Prostate gland (tissue), 2 donors: ENCODE measurements around the gene TTLL12. TPM values are rescaled to one million over a fixed set of nuclear protein-coding genes. Genes with fewer than 3 reads are reported as not detected.
A peak's percentile ranks its signal among the peaks of the same experiment; 100 is the strongest.

Experiments used
- DNase-seq: peaks from one replicate; pipeline ENCODE4 v3.0.0-alpha.2; 2019; ENCODE audit warnings: low spot score
- H3K27ac ChIP-seq, 2 donors: fragments of 200-600 bp; sonication (generic); 2 replicates each; pipeline ENCODE4 v1.5.1; 2017 to 2019
- H3K27me3 ChIP-seq: fragments of 200-600 bp; sonication (generic); replicated peaks from 2 replicates; pipeline ENCODE4 v1.5.1; 2019; ENCODE audit not compliant: insufficient read depth
- H3K36me3 ChIP-seq, 2 donors: fragments of 200-600 bp; sonication (generic); 1 replicate in 1 of 2; 2 replicates in 1 of 2; pipeline versions ENCODE4 v1.5.1 to v1.8.1; 2017 to 2019
- H3K4me1 ChIP-seq: fragments of 200-600 bp; sonication (generic); replicated peaks from 2 replicates; pipeline ENCODE4 v1.5.1; 2019
- H3K4me3 ChIP-seq, 2 donors: fragments of 200-600 bp; sonication (generic); 2 replicates each; pipeline ENCODE4 v1.5.1; 2017 to 2019
- H3K9me3 ChIP-seq: fragments of 200-600 bp; sonication (generic); 2 replicates; pipeline ENCODE4 v1.5.1; 2017
- CTCF ChIP-seq, 4 experiments: fragments of 200-600 bp in 2 of 4; fragments of 450-650 bp in 2 of 4; sonication (generic) in 2 of 4; IDR thresholded peaks; 1 replicate in 3 of 4; 2 replicates in 1 of 4; pipeline ENCODE4 v1.5.1; 2016 to 2019; ENCODE audit warnings: antibody characterized with exemption in 4 of 4, mild to moderate bottlenecking in 2 of 4, moderate library complexity in 2 of 4
- POLR2A ChIP-seq: fragments of 450-650 bp; IDR thresholded peaks from one replicate; pipeline ENCODE4 v1.6.1; 2016; ENCODE audit warnings: antibody characterized with exemption, mild to moderate bottlenecking
- POLR2AphosphoS5 ChIP-seq: sonication (generic); formaldehyde crosslinking; IDR thresholded peaks from one replicate; pipeline ENCODE4 v1.6.1; 2017; ENCODE audit warnings: antibody characterized with exemption
- WGBS: methylation state at CpG from one replicate; pipeline ENCODE4 v1.1.5; 2018; 5-methylcytosine and 5-hydroxymethylcytosine counted together
- intact Hi-C: fragments of 100-400 bp; cut with DNase I; formaldehyde crosslinking; loops from one replicate; pipeline ENCODE4 v1.14.2; 2022
- total RNA-seq, 2 donors: library from RNA; depleted of rRNA; stranded (reverse); fragments of >200 nt; gene quantifications; one replicate each; pipeline ENCODE4 v1.1.0, GENCODE V29; 2016

Gene TTLL12
- total RNA-seq, 2 donors from 2014 or later: 62.5 to 118 TPM

- intact Hi-C loops: no loop called here
- WGBS: 87% methylated on average over 7 of the region's 7 CpGs
- TF ChIP-seq POLR2A (no peak), CTCF (IDR thresholded peaks at IDR 0.05) (no peak), POLR2AphosphoS5 (no peak)
- H3K9me3 ChIP-seq: no peaks in the 10 kb centered on the region
- no peak overlapping the region for H3K4me3 ChIP-seq
- no peak for DNase-seq
- H3K4me1 ChIP-seq: peaks cover 17% of the 10 kb centered on the region
- peak overlapping the region in 1 of 2 donors; percentile 89 for H3K27ac ChIP-seq
- no peaks in the 10 kb centered on the region for H3K36me3 ChIP-seq
- no peaks in the 10 kb centered on the region for H3K27me3 ChIP-seq
Measured at GRCh38 chr22:43116932-43117331, 70.0 kb downstream of the TTLL12 start.

Other genes starting within 250 kb of the TTLL12 start
- gene PACSIN2, start 172.0 kb downstream of the TTLL12 start, total RNA-seq: 10 to 100 TPM; 78.0 to 87.1 TPM
- gene TTLL1, start 97.7 kb downstream of the TTLL12 start, total RNA-seq: 10 to 100 TPM in 1 of 2 donors, 1 to 10 TPM in 1; 8.8 to 22.3 TPM
- 10 to 100 TPM; 22.1 to 68.4 TPM for gene BIK, start 76.4 kb downstream of the TTLL12 start, total RNA-seq
- 10 to 100 TPM; 39.1 to 39.9 TPM for gene MCAT, start 43.7 kb downstream of the TTLL12 start, total RNA-seq
- gene TSPO, start 35.6 kb downstream of the TTLL12 start, total RNA-seq: 100 to 1,000 TPM; 238 to 575 TPM
- gene SCUBE1, start 156.2 kb upstream of the TTLL12 start, total RNA-seq: 10 to 100 TPM in 1 of 2 donors, under 1 TPM in 1; 0.68 to 23.5 TPM
- 1 to 10 TPM in 1 of 2 donors, under 1 TPM in 1; 0.77 to 6.4 TPM for gene MPPED1, start 224.9 kb upstream of the TTLL12 start, total RNA-seq